HEK293 (cell line): ENCODE results near the gene CHFR.

Experiments used
- GFI1B ChIP-seq: fragments of 450-650 bp; formaldehyde crosslinking; IDR thresholded peaks from 2 replicates; pipeline ENCODE4 v1.5.1; 2016; ENCODE audit warnings: missing biosample characterization, missing genetic modification characterization
- HOXD13 ChIP-seq: sonication (generic); formaldehyde crosslinking; IDR thresholded peaks from 2 replicates; pipeline ENCODE4 v1.8.0; 2022; ENCODE audit warnings: missing genetic modification reagents, borderline replicate concordance
- KLF10 ChIP-seq: fragments of 450-650 bp; IDR thresholded peaks from 2 replicates; pipeline ENCODE4 v1.5.1; 2018; ENCODE audit warnings: missing biosample characterization, mild to moderate bottlenecking, missing genetic modification characterization
- SALL2 ChIP-seq: fragments of 450-650 bp; formaldehyde crosslinking; IDR thresholded peaks from 2 replicates; pipeline ENCODE4 v1.5.0; 2017; ENCODE audit warnings: missing biosample characterization, mild to moderate bottlenecking, missing genetic modification characterization, borderline replicate concordance
- SP3 ChIP-seq: fragments of 450-650 bp; formaldehyde crosslinking; IDR thresholded peaks from 2 replicates; pipeline ENCODE4 v1.5.1; 2016; ENCODE audit warnings: missing biosample characterization, missing genetic modification characterization
- ZBTB1 ChIP-seq: fragments of 450-650 bp; formaldehyde crosslinking; IDR thresholded peaks from 2 replicates; pipeline ENCODE4 v1.5.1; 2016; ENCODE audit warnings: missing biosample characterization, missing genetic modification characterization
- ZBTB7A ChIP-seq: fragments of 450-650 bp; formaldehyde crosslinking; IDR thresholded peaks from 2 replicates; pipeline ENCODE4 v1.5.1; 2016; ENCODE audit warnings: low read depth, missing biosample characterization, missing genetic modification characterization
- ZBTB8A ChIP-seq: fragments of 450-650 bp; formaldehyde crosslinking; IDR thresholded peaks from 2 replicates; pipeline ENCODE4 v1.5.1; 2016; ENCODE audit warnings: missing biosample characterization, missing genetic modification characterization
- ZFP41 ChIP-seq: fragments of 450-650 bp; formaldehyde crosslinking; IDR thresholded peaks from 2 replicates; pipeline ENCODE4 v1.5.1; 2016; ENCODE audit warnings: missing biosample characterization, missing genetic modification characterization, borderline replicate concordance
- ZNF132 ChIP-seq: fragments of 450-650 bp; formaldehyde crosslinking; IDR thresholded peaks from 2 replicates; pipeline ENCODE4 v1.5.1; 2017; ENCODE audit warnings: missing biosample characterization, missing genetic modification characterization, borderline replicate concordance
- ZNF175 ChIP-seq: fragments of 450-650 bp; formaldehyde crosslinking; IDR thresholded peaks from 2 replicates; pipeline ENCODE4 v1.5.1; 2016; ENCODE audit warnings: missing biosample characterization, missing genetic modification characterization
- ZNF19 ChIP-seq: fragments of 450-650 bp; formaldehyde crosslinking; IDR thresholded peaks from 2 replicates; pipeline ENCODE4; 2016; ENCODE audit warnings: missing biosample characterization, missing genetic modification characterization, low read depth
- ZNF221 ChIP-seq: fragments of 450-650 bp; formaldehyde crosslinking; IDR thresholded peaks from 2 replicates; pipeline ENCODE4 v1.5.1; 2017; ENCODE audit warnings: missing biosample characterization, missing genetic modification characterization, borderline replicate concordance
- ZNF23 ChIP-seq: fragments of 450-650 bp; formaldehyde crosslinking; IDR thresholded peaks from 2 replicates; pipeline ENCODE4 v1.5.1; 2016; ENCODE audit warnings: missing biosample characterization, missing genetic modification characterization, borderline replicate concordance
- ZNF311 ChIP-seq: fragments of 450-650 bp; formaldehyde crosslinking; IDR thresholded peaks from 2 replicates; pipeline ENCODE4 v1.5.1; 2017; ENCODE audit warnings: missing biosample characterization, missing genetic modification characterization, borderline replicate concordance
- ZNF324 ChIP-seq: fragments of 450-650 bp; formaldehyde crosslinking; IDR thresholded peaks from 2 replicates; pipeline ENCODE4 v1.5.1; 2016; ENCODE audit warnings: missing biosample characterization, missing genetic modification characterization
- ZNF391 ChIP-seq: fragments of 450-650 bp; formaldehyde crosslinking; IDR thresholded peaks from 2 replicates; pipeline ENCODE4 v1.5.1; 2016; ENCODE audit warnings: low read depth, missing biosample characterization, missing genetic modification characterization, borderline replicate concordance
- ZNF433 ChIP-seq: fragments of 450-650 bp; formaldehyde crosslinking; IDR thresholded peaks from 2 replicates; pipeline ENCODE4 v1.5.1; 2016; ENCODE audit warnings: missing biosample characterization, missing genetic modification characterization, low read depth
- ZNF621 ChIP-seq: fragments of 450-650 bp; formaldehyde crosslinking; IDR thresholded peaks from 2 replicates; pipeline ENCODE4 v1.5.1; 2017; ENCODE audit warnings: missing biosample characterization, missing genetic modification characterization
- ZNF664 ChIP-seq: fragments of 450-650 bp; formaldehyde crosslinking; IDR thresholded peaks from 2 replicates; pipeline ENCODE4 v1.5.1; 2016; ENCODE audit warnings: missing biosample characterization, missing genetic modification characterization
- ZNF776 ChIP-seq: fragments of 450-650 bp; formaldehyde crosslinking; IDR thresholded peaks from 2 replicates; pipeline ENCODE4 v1.5.0; 2017; ENCODE audit warnings: missing biosample characterization, missing genetic modification characterization, borderline replicate concordance
- ZSCAN23 ChIP-seq: fragments of 450-650 bp; formaldehyde crosslinking; IDR thresholded peaks from 2 replicates; pipeline ENCODE4 v1.5.1; 2016; ENCODE audit warnings: missing biosample characterization, missing genetic modification characterization
- ZXDB ChIP-seq: fragments of 450-650 bp; formaldehyde crosslinking; IDR thresholded peaks from 2 replicates; pipeline ENCODE4 v1.5.1; 2016; ENCODE audit warnings: missing biosample characterization, missing genetic modification characterization
- TF ChIP-seq, protein P1 (sequence below): fragments of 450-650 bp; formaldehyde crosslinking; IDR thresholded peaks from 2 replicates; pipeline ENCODE4 v1.5.1; 2016; ENCODE audit warnings: missing biosample characterization, missing genetic modification characterization, low read depth
- TF ChIP-seq, protein P2 (sequence below): fragments of 450-650 bp; formaldehyde crosslinking; IDR thresholded peaks from 2 replicates; pipeline ENCODE4 v1.5.1; 2016; ENCODE audit warnings: missing biosample characterization, missing genetic modification characterization
- TF ChIP-seq, protein P3 (sequence below): fragments of 450-650 bp; formaldehyde crosslinking; optimal IDR thresholded peaks from 2 replicates; pipeline ENCODE3; 2016; ENCODE audit warnings: missing biosample characterization, mild to moderate bottlenecking, missing genetic modification characterization
- TF ChIP-seq, protein P4 (sequence below): fragments of 450-650 bp; formaldehyde crosslinking; IDR thresholded peaks from 2 replicates; pipeline ENCODE4 v1.5.0; 2017; ENCODE audit warnings: missing biosample characterization, missing genetic modification characterization, borderline replicate concordance
- TF ChIP-seq, protein P5 (sequence below): fragments of 450-650 bp; formaldehyde crosslinking; IDR thresholded peaks from 2 replicates; pipeline ENCODE4 v1.5.1; 2016; ENCODE audit warnings: missing biosample characterization, missing genetic modification characterization, low read depth

CHFR gene

DNA sequence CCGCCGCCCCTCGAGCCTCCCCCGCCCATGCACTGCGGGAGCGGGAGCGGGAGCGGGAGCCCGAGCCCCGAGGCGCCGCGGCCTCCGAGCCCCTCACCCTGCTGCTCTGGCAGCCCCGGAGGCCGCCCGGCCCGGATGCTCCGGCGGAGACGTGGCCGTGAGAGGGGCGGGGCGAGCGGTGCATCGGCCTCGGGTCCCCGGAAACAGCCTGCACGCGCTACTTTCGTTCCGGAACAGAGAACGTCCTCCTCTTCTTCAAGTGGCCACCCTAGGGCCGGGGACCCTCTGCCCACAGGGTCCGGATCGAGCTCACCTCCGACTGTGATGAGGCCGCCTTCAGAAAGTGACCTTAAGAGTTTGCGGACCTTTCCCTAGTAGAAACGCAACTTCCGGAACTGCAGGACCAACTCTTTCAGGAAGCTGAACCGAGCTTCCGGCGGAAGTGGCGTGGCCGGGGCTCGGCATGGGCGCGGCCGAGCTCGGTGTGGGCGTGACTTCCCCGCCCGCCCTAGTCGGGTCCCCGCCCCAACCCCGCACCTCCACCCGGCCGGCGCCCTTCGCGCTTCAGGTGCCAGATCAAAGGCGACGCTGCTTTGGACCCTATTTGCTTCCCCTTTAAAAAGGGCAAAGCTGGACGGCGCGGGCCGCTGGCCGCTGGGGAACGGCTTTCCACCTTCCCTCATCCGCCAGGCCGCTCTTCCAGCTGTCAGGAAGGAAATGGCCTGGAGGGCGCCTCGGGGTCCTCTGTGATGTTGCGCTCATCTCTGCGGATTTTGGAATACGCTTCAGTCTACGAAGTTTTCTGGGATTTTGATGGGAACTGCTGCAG, 58.5 kb downstream of the CHFR start, which contains the start of gene GOLGA3 (continued):
- TF ChIP-seq, protein P1, sequence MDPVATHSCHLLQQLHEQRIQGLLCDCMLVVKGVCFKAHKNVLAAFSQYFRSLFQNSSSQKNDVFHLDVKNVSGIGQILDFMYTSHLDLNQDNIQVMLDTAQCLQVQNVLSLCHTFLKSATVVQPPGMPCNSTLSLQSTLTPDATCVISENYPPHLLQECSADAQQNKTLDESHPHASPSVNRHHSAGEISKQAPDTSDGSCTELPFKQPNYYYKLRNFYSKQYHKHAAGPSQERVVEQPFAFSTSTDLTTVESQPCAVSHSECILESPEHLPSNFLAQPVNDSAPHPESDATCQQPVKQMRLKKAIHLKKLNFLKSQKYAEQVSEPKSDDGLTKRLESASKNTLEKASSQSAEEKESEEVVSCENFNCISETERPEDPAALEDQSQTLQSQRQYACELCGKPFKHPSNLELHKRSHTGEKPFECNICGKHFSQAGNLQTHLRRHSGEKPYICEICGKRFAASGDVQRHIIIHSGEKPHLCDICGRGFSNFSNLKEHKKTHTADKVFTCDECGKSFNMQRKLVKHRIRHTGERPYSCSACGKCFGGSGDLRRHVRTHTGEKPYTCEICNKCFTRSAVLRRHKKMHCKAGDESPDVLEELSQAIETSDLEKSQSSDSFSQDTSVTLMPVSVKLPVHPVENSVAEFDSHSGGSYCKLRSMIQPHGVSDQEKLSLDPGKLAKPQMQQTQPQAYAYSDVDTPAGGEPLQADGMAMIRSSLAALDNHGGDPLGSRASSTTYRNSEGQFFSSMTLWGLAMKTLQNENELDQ = no peak
- TF ChIP-seq ZNF776 (tag by site-specific recombination) (no peak), ZBTB8A (peak; percentile 66; the same call in 1 of the 2 replicates), SP3 (peak; percentile 98), ZNF221 (tag by site-specific recombination) (no peak), ZNF311 (tag by site-specific recombination) (no peak), ZNF19 (tag by site-specific recombination) (no peak), KLF10 (peak; percentile 100), ZNF621 (tag by site-specific recombination) (no peak), ZNF433 (tag by site-specific recombination) (no peak), ZBTB1 (tag by site-specific recombination) (peak; percentile 88), HOXD13 (CRISPR knock-in tag) (no peak), ZBTB7A (tag by site-specific recombination) (peak; percentile 68; the same call in 1 of the 2 replicates), GFI1B (tag by site-specific recombination) (no peak), ZNF23 (no peak), ZNF324 (tag by site-specific recombination) (peak; percentile 99), ZNF664 (tag by site-specific recombination) (peak; percentile 87), ZNF132 (tag by site-specific recombination) (no peak), SALL2 (tag by site-specific recombination) (0 out of 2 replicates have a peak, but pooled peaks have one; percentile 23), ZNF175 (tag by site-specific recombination) (no peak), ZFP41 (tag by site-specific recombination) (no peak), ZSCAN23 (peak; percentile 80; the same call in 1 of the 2 replicates), ZXDB (peak; percentile 99), ZNF391 (tag by site-specific recombination) (peak; percentile 99)
- TF ChIP-seq, protein P2, sequence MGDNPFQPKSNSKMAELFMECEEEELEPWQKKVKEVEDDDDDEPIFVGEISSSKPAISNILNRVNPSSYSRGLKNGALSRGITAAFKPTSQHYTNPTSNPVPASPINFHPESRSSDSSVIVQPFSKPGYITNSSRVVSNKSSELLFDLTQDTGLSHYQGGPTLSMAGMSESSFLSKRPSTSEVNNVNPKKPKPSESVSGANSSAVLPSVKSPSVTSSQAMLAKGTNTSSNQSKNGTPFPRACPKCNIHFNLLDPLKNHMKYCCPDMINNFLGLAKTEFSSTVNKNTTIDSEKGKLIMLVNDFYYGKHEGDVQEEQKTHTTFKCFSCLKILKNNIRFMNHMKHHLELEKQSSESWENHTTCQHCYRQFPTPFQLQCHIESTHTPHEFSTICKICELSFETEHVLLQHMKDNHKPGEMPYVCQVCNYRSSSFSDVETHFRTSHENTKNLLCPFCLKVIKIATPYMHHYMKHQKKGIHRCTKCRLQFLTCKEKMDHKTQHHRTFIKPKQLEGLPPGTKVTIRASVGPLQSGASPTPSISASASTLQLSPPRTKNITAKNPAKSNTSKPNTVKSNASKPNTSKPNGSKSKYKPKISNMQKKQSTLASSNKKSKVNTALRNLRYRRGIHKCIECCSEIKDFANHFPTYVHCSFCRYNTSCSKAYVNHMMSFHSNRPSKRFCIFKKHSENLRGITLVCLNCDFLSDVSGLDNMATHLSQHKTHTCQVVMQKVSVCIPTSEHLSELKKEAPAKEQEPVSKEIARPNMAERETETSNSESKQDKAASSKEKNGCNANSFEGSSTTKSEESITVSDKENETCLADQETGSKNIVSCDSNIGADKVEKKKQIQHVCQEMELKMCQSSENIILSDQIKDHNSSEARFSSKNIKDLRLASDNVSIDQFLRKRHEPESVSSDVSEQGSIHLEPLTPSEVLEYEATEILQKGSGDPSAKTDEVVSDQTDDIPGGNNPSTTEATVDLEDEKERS (tag by site-specific recombination) = 0 out of 2 replicates have a peak, but pooled peaks have one; percentile 18
- TF ChIP-seq, protein P3, sequence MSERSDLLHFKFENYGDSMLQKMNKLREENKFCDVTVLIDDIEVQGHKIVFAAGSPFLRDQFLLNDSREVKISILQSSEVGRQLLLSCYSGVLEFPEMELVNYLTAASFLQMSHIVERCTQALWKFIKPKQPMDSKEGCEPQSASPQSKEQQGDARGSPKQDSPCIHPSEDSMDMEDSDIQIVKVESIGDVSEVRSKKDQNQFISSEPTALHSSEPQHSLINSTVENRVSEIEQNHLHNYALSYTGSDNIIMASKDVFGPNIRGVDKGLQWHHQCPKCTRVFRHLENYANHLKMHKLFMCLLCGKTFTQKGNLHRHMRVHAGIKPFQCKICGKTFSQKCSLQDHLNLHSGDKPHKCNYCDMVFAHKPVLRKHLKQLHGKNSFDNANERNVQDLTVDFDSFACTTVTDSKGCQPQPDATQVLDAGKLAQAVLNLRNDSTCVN = peak; percentile 85
- TF ChIP-seq, protein P4, sequence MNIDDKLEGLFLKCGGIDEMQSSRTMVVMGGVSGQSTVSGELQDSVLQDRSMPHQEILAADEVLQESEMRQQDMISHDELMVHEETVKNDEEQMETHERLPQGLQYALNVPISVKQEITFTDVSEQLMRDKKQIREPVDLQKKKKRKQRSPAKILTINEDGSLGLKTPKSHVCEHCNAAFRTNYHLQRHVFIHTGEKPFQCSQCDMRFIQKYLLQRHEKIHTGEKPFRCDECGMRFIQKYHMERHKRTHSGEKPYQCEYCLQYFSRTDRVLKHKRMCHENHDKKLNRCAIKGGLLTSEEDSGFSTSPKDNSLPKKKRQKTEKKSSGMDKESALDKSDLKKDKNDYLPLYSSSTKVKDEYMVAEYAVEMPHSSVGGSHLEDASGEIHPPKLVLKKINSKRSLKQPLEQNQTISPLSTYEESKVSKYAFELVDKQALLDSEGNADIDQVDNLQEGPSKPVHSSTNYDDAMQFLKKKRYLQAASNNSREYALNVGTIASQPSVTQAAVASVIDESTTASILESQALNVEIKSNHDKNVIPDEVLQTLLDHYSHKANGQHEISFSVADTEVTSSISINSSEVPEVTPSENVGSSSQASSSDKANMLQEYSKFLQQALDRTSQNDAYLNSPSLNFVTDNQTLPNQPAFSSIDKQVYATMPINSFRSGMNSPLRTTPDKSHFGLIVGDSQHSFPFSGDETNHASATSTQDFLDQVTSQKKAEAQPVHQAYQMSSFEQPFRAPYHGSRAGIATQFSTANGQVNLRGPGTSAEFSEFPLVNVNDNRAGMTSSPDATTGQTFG (tag by site-specific recombination) = peak; percentile 92; the same call in 1 of the 2 replicates
- TF ChIP-seq, protein P5, sequence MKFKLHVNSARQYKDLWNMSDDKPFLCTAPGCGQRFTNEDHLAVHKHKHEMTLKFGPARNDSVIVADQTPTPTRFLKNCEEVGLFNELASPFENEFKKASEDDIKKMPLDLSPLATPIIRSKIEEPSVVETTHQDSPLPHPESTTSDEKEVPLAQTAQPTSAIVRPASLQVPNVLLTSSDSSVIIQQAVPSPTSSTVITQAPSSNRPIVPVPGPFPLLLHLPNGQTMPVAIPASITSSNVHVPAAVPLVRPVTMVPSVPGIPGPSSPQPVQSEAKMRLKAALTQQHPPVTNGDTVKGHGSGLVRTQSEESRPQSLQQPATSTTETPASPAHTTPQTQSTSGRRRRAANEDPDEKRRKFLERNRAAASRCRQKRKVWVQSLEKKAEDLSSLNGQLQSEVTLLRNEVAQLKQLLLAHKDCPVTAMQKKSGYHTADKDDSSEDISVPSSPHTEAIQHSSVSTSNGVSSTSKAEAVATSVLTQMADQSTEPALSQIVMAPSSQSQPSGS (tag by site-specific recombination) = peak; percentile 12; the same call in 1 of the 2 replicates
